ENCODE results near the gene GTF2H1.

GTF2H1 gene

DNA sequence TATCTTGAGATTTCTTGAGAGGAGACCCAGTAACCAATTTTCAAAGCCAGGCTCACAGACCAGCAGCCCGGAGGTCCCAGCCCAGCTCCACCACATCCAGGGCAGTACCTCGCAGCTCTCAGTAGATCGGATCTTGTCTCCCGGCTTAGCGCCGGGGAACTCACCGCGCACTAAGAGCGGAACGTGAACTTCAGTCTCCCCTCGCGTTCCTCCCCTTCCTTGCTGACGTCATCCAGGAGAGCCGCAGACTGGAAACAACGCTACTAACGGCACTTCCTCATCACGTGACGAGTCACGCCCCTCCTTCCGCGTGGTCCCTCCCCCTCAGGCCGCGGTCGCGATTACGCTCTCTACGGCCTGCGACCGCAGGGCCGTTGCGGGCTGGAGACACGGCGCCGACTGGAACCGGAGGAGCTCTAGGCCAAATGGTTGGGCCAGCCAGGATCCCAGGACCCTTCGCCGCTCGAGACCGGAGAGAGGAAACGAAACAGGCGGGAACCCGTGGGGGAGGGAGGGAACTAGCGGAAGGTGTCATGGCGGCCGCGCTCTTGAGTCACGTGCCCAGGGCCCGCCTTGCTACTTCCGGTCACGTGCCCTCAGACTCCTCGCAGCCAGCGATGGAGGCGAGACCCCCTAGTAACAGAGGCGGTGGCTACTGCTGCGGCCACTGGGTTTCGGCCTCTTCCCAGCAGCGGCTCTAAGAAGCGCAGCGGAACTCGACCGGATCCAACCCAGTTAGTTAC is at the start of gene GTF2H1, which contains the start of gene HPS5:
Gene GTF2H1, plus strand, starts transcription at position 599 of the 743 bp plus-strand sequence. CDS start 10,508 bp downstream, outside the sequence.
Gene HPS5, minus strand, starts transcription at position 172 of the 743 bp plus-strand sequence. CDS start 4,282 bp downstream, outside the sequence.
- intact Hi-C loops (cut with DNase I; ENCODE audit: low total_unique reads): loop anchor here (2.0 to 5.0 kb wide), 2 partner anchors 75 to 205 kb away; partner anchors contain the start of gene TSG101
- Histone ChIP-seq H3K27me3 (no peaks in the 10 kb centered on the region), H3K4me1 (peaks cover 0 to 61% (median 40%) of the 10 kb centered on the region in 4 donors), H3K27ac (peak within 1 kb of the TSS; percentile 94 to 97), H3K9me3 (no peaks in the 10 kb centered on the region), H3K4me3 (peak within 1 kb of the TSS; percentile 81 to 91), H3K36me3 (peaks cover 0 to 15% (median 8%) of the 10 kb centered on the region in 3 donors)
- DNase-seq: peak; percentile 96 to 97
- TF ChIP-seq, protein P1, sequence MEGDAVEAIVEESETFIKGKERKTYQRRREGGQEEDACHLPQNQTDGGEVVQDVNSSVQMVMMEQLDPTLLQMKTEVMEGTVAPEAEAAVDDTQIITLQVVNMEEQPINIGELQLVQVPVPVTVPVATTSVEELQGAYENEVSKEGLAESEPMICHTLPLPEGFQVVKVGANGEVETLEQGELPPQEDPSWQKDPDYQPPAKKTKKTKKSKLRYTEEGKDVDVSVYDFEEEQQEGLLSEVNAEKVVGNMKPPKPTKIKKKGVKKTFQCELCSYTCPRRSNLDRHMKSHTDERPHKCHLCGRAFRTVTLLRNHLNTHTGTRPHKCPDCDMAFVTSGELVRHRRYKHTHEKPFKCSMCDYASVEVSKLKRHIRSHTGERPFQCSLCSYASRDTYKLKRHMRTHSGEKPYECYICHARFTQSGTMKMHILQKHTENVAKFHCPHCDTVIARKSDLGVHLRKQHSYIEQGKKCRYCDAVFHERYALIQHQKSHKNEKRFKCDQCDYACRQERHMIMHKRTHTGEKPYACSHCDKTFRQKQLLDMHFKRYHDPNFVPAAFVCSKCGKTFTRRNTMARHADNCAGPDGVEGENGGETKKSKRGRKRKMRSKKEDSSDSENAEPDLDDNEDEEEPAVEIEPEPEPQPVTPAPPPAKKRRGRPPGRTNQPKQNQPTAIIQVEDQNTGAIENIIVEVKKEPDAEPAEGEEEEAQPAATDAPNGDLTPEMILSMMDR (IDR thresholded peaks at IDR 0.05): no peak

DNA sequence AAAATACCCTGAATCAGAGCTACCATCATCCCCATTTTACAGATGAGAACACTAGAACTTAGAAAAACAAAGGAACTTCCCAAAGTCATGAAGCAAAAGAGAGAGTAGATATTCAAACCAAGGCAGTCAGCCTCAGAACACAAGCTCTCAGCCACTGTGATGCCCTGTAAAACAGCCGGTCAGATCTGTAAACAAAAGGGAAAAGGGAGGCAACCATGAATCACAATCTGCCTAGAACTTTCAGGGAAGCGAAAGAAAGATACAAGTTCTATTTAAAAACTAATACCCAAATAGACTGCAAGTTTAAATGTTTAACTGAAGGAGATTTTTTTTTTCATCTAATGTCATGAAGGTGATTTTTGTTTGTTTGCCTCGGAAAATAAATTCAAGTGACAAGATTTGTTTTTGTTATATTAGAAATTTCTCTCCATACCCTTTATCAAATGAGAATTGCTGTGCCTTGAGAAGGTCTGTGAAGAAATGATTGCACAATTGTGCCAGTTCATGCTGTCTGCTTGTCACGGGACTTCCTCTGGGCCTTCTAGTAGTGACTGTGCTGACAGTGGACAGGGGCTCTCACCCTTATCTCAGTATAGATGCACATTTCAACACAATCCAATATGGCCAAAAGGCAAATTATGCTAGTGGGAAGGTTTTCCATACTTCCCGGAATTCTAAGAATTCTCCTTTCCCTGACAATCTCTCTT is 44.6 kb upstream of the GTF2H1 start:
- TF ChIP-seq, protein P1 (IDR thresholded peaks at IDR 0.05): no peak
- peak in 1 of 2 donors; percentile 54 for DNase-seq
- intact Hi-C loops (cut with DNase I; ENCODE audit: low total_unique reads): no loop called here
- no peaks in the 10 kb centered on the region for H3K27me3 ChIP-seq
- no peaks in the 10 kb centered on the region for H3K4me1 ChIP-seq
- no peak overlapping the region for H3K4me3 ChIP-seq
- H3K27ac ChIP-seq: no peak overlapping the region
- no peaks in the 10 kb centered on the region for H3K9me3 ChIP-seq
- H3K36me3 ChIP-seq: peaks cover 37 to 71% (median 40%) of the 10 kb centered on the region in 3 donors

DNA sequence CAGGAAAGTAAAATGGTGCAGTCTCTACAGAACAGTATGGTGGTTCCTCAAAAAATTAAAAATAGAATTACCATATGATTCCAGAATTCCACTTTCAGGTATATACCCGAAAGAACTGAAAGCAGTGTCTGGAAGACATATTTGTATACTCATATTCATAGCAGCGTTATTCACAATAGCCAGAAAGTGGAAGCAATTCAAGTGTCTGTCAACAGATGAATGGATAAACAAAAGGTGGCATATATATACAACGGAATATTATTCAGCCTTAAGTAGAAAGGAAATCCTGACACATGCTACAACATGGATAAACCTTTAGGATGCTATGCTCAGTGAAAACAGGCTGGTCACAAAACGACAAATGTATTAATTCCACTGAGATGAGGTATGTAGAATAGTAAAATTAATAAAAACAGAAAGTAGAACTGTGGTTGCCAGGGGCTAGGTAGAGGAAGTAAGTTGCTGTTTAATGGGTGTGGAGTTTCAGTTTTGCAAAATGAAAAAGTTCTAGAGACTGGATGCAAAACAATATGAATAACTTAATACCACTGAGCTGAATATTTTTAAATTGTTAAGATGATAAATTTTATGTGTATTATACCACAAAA is 41.8 kb upstream of the GTF2H1 start:
- Histone ChIP-seq H3K4me1 (no peaks in the 10 kb centered on the region), H3K4me3 (no peak overlapping the region), H3K27ac (no peak overlapping the region), H3K9me3 (no peaks in the 10 kb centered on the region), H3K27me3 (no peaks in the 10 kb centered on the region), H3K36me3 (peaks cover 58 to 87% (median 61%) of the 10 kb centered on the region in 3 donors)
- DNase-seq: no peak
- TF ChIP-seq, protein P1 (IDR thresholded peaks at IDR 0.05): no peak
- intact Hi-C loops (cut with DNase I; ENCODE audit: low total_unique reads): no loop called here

DNA sequence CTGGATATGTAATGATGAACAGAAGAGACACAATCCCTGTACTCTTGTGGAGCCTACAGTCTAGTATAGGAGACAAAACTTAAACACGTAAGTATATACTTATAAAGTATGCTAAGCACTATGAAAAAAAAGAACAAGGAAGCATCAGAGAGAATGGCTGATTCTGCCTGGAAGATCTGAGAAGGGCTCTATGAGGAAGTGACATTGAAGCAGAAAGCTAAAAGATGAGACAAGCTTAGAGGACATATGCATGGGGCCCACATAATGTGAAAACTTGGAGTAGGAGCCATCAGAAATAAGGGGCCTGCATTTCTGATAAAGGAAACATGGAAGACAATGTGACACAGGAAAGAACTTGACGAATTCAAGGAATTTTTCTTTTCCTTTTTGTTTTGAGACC is 39.7 kb upstream of the GTF2H1 start:
- TF ChIP-seq, protein P1 (IDR thresholded peaks at IDR 0.05): no peak
- no peaks in the 10 kb centered on the region for H3K4me1 ChIP-seq
- H3K27me3 ChIP-seq: no peaks in the 10 kb centered on the region
- no peak overlapping the region for H3K4me3 ChIP-seq
- intact Hi-C loops (cut with DNase I; ENCODE audit: low total_unique reads): no loop called here
- DNase-seq: no peak
- no peak overlapping the region for H3K27ac ChIP-seq
- H3K36me3 ChIP-seq: peaks cover 75 to 98% (median 81%) of the 10 kb centered on the region in 3 donors
- no peaks in the 10 kb centered on the region for H3K9me3 ChIP-seq

DNA sequence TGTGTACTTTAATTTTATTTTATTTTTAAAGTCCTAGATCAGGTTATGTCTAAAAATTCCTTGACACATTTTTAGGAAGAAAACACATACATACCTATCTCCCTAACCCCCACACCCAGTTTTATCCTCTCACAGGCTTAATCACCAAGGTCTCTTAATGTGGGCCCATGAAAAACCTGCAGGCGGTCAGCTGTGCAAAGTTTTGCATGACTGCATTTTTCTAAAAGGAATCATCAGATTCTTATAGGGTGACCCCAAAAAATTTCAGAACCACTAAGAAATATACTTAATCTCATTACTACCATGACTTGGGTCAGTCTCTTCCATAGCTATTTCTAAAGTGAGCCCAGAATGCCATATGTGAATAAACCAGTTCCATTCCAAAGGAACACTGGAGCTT is 36.5 kb upstream of the GTF2H1 start:
- Histone ChIP-seq H3K27me3 (no peaks in the 10 kb centered on the region), H3K9me3 (no peaks in the 10 kb centered on the region), H3K27ac (no peak overlapping the region), H3K4me1 (no peaks in the 10 kb centered on the region), H3K36me3 (peaks cover 73 to 93% (median 85%) of the 10 kb centered on the region in 3 donors), H3K4me3 (no peak overlapping the region)
- TF ChIP-seq, protein P1 (IDR thresholded peaks at IDR 0.05): no peak
- DNase-seq: no peak
- intact Hi-C loops (cut with DNase I; ENCODE audit: low total_unique reads): no loop called here
